B cell (primary cell): ENCODE results near the gene RSAD1.

Source experiments
- EZH2 ChIP-seq: IDR thresholded peaks from 2 replicates; pipeline ENCODE4 v1.6.1; 2012; ENCODE audit warnings: borderline replicate concordance, low read depth, mild to moderate bottlenecking, moderate library complexity, low read length; ENCODE audit not compliant: insufficient read depth, poor library complexity, severe bottlenecking
- TF ChIP-seq, protein P1 (sequence below): fragments of 200-600 bp; IDR thresholded peaks from one replicate; pipeline ENCODE4 v1.8.0; 2022; ENCODE audit warnings: antibody characterized with exemption, mild to moderate bottlenecking

- TF ChIP-seq, protein P1, sequence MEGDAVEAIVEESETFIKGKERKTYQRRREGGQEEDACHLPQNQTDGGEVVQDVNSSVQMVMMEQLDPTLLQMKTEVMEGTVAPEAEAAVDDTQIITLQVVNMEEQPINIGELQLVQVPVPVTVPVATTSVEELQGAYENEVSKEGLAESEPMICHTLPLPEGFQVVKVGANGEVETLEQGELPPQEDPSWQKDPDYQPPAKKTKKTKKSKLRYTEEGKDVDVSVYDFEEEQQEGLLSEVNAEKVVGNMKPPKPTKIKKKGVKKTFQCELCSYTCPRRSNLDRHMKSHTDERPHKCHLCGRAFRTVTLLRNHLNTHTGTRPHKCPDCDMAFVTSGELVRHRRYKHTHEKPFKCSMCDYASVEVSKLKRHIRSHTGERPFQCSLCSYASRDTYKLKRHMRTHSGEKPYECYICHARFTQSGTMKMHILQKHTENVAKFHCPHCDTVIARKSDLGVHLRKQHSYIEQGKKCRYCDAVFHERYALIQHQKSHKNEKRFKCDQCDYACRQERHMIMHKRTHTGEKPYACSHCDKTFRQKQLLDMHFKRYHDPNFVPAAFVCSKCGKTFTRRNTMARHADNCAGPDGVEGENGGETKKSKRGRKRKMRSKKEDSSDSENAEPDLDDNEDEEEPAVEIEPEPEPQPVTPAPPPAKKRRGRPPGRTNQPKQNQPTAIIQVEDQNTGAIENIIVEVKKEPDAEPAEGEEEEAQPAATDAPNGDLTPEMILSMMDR, result no peak
- TF ChIP-seq EZH2, result no peak
These were observed 1.6 kb downstream of the RSAD1 start for GRCh38 chr17:50480142-50480764.
